ENCODE measurements around the gene SBK3. TPM values are rescaled to one million over a fixed set of nuclear protein-coding genes. Genes with fewer than 3 reads are reported as not detected.

The SBK3 gene, protein sequence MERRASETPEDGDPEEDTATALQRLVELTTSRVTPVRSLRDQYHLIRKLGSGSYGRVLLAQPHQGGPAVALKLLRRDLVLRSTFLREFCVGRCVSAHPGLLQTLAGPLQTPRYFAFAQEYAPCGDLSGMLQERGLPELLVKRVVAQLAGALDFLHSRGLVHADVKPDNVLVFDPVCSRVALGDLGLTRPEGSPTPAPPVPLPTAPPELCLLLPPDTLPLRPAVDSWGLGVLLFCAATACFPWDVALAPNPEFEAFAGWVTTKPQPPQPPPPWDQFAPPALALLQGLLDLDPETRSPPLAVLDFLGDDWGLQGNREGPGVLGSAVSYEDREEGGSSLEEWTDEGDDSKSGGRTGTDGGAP
- 0.57 and 0.78 TPM in 2 replicates for total RNA-seq (2022)
- Bru-seq, nascent RNA: percentile 15 among the genes with signal in this experiment
- percentile 16 among the genes with signal in this experiment for BruChase-seq, experiment 1, labeled RNA remaining after a 6-hour chase
- BruChase-seq, experiment 2, labeled RNA remaining after a 2-hour chase: percentile 16 among the genes with signal in this experiment
- long read RNA-seq: 0 reads

DNA sequence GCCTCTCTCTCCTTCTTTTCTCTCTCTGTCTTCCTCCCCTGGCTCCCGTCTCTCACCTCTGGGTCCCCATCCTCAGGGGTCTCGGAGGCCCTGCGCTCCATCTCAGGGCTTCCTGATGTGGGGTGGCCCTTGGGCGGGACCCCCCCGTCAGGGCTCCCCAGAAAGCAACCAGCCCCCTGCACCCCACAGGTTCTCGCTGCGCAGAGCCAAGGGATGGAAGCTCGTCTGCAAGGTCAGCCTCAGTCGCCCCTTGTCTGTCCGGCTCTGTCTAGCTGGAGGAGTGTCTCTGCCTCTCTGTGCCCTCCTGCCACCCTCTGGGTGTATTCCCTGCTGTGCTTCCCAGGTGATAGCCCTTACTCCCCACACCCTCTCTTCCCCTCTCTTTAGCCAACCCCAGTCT, at the start of gene SBK3:
Gene SBK3 (minus strand): TSS at position 101 of the 400 bp plus-strand sequence. CDS start 0 bp downstream, at position 101.
- TF ChIP-seq, protein P1, sequence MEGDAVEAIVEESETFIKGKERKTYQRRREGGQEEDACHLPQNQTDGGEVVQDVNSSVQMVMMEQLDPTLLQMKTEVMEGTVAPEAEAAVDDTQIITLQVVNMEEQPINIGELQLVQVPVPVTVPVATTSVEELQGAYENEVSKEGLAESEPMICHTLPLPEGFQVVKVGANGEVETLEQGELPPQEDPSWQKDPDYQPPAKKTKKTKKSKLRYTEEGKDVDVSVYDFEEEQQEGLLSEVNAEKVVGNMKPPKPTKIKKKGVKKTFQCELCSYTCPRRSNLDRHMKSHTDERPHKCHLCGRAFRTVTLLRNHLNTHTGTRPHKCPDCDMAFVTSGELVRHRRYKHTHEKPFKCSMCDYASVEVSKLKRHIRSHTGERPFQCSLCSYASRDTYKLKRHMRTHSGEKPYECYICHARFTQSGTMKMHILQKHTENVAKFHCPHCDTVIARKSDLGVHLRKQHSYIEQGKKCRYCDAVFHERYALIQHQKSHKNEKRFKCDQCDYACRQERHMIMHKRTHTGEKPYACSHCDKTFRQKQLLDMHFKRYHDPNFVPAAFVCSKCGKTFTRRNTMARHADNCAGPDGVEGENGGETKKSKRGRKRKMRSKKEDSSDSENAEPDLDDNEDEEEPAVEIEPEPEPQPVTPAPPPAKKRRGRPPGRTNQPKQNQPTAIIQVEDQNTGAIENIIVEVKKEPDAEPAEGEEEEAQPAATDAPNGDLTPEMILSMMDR (IDR thresholded peaks at IDR 0.05; ENCODE audit: unreplicated experiment): no peak
- peaks cover 43% of the 10 kb centered on the region for H3K27me3 Mint-ChIP-seq (ENCODE audit: unreplicated experiment)
- H3K9me3 Mint-ChIP-seq (ENCODE audit: low read depth, unreplicated experiment): peaks cover 6% of the 10 kb centered on the region
- peak within 1 kb of the TSS; percentile 2 for H3K4me3 Mint-ChIP-seq (ENCODE audit: low read depth, unreplicated experiment)
- intact Hi-C loops (cut with micrococcal nuclease; ENCODE audit: unreplicated experiment): loop anchor here (5.0 kb wide), 3 partner anchors 37 to 398 kb away; partner anchors contain the start of genes FIZ1, TNNT1 and ZNF579
- H3K36me3 Mint-ChIP-seq (ENCODE audit: insufficient read depth, unreplicated experiment): peaks cover 24% of the 10 kb centered on the region
- CTCF ChIA-PET: interaction anchor here (0.5 kb wide), 1 partner anchor 11 kb away, joined by 3 read pairs; no protein-coding TSS in a partner anchor
- peaks cover 44% of the 10 kb centered on the region for H3K4me1 Mint-ChIP-seq (ENCODE audit: low read depth, unreplicated experiment)
- no TSS peak for BruUV-seq (replicated peaks)
- no peak for DNase-seq
- H3K27ac Mint-ChIP-seq (ENCODE audit: unreplicated experiment): peak within 1 kb of the TSS; percentile 66

GRCh38 chr19:55593096-55593772, 47.9 kb upstream of the SBK3 start:
- CTCF ChIA-PET: interaction anchor here (0.5 kb wide), 1 partner anchor 37 kb away, joined by 4 read pairs; no protein-coding TSS in a partner anchor
- TF ChIP-seq, protein P1 (IDR thresholded peaks at IDR 0.05; ENCODE audit: unreplicated experiment): no peak
- H3K27ac Mint-ChIP-seq (ENCODE audit: unreplicated experiment): no peak overlapping the region
- peaks cover under 1% of the 10 kb centered on the region for H3K4me1 Mint-ChIP-seq (ENCODE audit: low read depth, unreplicated experiment)
- no TSS peak for BruUV-seq (replicated peaks)
- peaks cover 38% of the 10 kb centered on the region for H3K36me3 Mint-ChIP-seq (ENCODE audit: insufficient read depth, unreplicated experiment)
- intact Hi-C loops (cut with micrococcal nuclease; ENCODE audit: unreplicated experiment): no loop called here
- H3K4me3 Mint-ChIP-seq (ENCODE audit: low read depth, unreplicated experiment): no peak overlapping the region
- no peaks in the 10 kb centered on the region for H3K9me3 Mint-ChIP-seq (ENCODE audit: low read depth, unreplicated experiment)
- DNase-seq: no peak
- peaks cover 18% of the 10 kb centered on the region for H3K27me3 Mint-ChIP-seq (ENCODE audit: unreplicated experiment)

DNA sequence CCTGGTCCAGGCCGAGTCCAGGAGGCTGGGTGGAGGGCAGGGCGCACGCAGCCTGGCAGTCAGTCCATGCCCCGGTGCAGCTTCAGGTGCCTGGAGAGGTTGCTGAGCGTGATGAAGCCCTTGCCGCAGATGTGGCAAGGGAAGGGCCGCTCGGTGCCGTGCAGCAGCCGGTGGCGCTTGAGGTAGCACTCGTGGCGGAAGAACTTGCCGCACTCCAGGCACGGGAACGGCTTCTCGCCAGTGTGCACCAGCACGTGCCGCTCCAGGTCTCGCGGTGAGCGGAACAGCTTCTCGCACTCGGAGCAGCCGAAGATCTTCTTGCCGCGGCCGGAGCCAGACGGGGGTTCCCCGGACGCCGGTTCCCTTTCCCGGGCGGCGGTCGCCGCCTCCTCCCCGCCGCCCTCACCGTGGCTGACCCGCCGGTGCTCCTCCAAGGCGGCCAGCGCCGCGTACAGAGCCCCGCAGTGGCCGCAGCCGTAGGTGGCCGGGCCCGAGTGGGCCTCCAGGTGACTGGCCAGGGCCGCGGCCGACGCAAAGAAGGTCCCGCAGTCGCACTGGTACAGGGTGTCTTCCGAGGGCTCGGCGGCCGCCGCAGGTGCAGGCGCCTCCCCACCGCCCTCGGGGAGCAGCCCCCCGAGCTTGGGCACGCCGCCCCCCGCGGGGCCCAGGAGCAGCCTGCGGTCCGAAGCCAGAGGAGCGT, 47.2 kb upstream of the SBK3 start:
- intact Hi-C loops (cut with micrococcal nuclease; ENCODE audit: unreplicated experiment): no loop called here
- CTCF ChIA-PET: no interaction called here
- no TSS peak for BruUV-seq (replicated peaks)
- H3K27me3 Mint-ChIP-seq (ENCODE audit: unreplicated experiment): peaks cover 18% of the 10 kb centered on the region
- H3K36me3 Mint-ChIP-seq (ENCODE audit: insufficient read depth, unreplicated experiment): peaks cover 32% of the 10 kb centered on the region
- no peak overlapping the region for H3K4me3 Mint-ChIP-seq (ENCODE audit: low read depth, unreplicated experiment)
- TF ChIP-seq, protein P1 (IDR thresholded peaks at IDR 0.05; ENCODE audit: unreplicated experiment): no peak
- no peak overlapping the region for H3K27ac Mint-ChIP-seq (ENCODE audit: unreplicated experiment)
- no peak for DNase-seq
- no peaks in the 10 kb centered on the region for H3K4me1 Mint-ChIP-seq (ENCODE audit: low read depth, unreplicated experiment)
- H3K9me3 Mint-ChIP-seq (ENCODE audit: low read depth, unreplicated experiment): no peaks in the 10 kb centered on the region

DNA sequence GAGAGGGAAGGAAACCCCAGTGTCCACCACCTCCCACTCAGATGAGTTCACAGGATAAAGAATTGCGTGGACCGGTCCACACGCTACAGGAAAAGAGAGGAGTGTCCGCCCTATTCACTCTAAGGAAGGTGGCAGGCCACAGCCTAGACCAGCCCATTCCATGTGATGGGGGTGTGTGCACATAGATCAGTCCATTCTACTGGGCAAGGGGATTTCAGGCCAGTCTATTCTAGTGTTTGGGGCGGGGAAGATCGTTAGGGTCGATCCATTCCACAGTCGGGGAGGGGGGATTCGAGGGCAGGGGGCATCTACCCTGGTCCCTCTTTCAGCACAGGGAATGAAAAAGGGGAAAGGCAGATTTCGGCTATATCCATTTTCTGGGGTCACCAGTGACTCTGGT, 46.2 kb upstream of the SBK3 start:
- no peak overlapping the region for H3K4me3 Mint-ChIP-seq (ENCODE audit: low read depth, unreplicated experiment)
- intact Hi-C loops (cut with micrococcal nuclease; ENCODE audit: unreplicated experiment): no loop called here
- TF ChIP-seq, protein P1 (IDR thresholded peaks at IDR 0.05; ENCODE audit: unreplicated experiment): no peak
- peaks cover 32% of the 10 kb centered on the region for H3K36me3 Mint-ChIP-seq (ENCODE audit: insufficient read depth, unreplicated experiment)
- no peaks in the 10 kb centered on the region for H3K9me3 Mint-ChIP-seq (ENCODE audit: low read depth, unreplicated experiment)
- TSS peak; percentile 17 for BruUV-seq (replicated peaks)
- peaks cover 19% of the 10 kb centered on the region for H3K27me3 Mint-ChIP-seq (ENCODE audit: unreplicated experiment)
- peaks cover 1% of the 10 kb centered on the region for H3K4me1 Mint-ChIP-seq (ENCODE audit: low read depth, unreplicated experiment)
- peak overlapping the region; percentile 59 for H3K27ac Mint-ChIP-seq (ENCODE audit: unreplicated experiment)
- CTCF ChIA-PET: no interaction called here
- no peak for DNase-seq

Measured in Calu3 (cell line).